Stimulated activated CD8-positive, alpha-beta memory T cell treated with anti-CD3 and anti-CD28 coated beads, Interleukin-15, amount 100 ng/mL, for 1 hour (primary cell): ENCODE data around the gene FNBP1.
"Not testable (repeated sequence)": the region's sequence is repeated elsewhere in the genome, so short reads cannot be mapped to it uniquely, and the experiment has no call there.

Experiments used
- DNase-seq: peaks from one replicate; pipeline ENCODE4 v3.0.0-alpha.2; 2020; ENCODE audit warnings: low read depth

The FNBP1 gene

DNA sequence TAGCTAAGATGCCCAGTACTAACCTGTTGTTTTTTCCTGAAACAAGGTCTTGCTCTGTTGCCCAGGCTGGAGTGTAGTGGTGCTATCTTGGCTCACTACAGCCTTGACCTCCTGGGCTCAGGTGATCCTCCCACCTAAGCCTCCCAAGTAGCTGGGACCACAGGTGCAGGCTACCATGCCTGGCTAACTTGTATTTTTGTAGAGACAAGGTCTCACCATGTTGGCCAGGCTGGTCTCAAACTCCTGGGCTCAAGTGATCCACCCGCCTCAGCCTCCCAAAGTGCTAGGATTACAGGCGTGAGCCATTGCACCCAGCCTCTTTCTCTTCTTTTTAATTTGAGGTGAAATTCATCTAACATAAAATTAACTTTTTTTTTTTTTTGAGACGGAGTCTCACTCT lies 21.1 kb downstream of the FNBP1 start:
- not testable (repeated sequence) for DNase-seq

DNA sequence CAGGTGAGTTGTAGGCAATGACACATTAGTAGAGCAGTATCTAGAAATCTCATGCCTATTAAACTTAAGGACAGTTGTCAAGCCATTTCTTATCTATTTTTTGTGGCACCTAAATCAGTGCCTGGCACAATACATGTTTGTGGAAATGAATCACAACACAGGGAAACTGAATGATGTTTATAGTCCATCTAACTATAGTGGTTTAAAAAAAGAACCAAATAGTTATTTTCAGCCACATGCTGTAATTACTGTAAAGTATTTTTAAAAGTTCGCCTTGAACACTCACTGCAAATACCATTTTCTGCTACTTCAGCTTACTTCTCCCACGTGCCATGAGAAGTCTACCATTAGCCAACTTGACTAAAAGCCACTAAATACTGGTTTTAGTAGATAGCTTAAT lies 21.9 kb downstream of the FNBP1 start:
- no peak for DNase-seq

DNA sequence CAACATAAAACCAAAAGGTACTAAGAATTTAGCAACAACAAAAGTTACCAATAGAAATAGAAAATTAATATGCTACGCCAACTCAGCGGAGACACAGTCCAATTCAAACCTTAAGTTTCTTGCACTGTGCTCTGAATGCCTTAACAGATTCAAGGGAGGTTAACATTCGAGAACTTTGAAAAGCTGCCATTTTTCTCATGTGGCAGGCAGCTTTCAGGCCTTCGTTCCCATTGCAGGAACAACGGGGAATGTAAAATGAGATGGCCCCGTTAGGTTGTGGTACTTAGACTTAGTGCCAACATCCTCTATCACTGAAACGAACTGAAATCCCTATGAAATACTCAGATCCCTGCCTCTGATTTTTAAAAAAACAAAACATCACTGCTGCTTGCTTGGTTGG lies 22.4 kb downstream of the FNBP1 start:
- DNase-seq, result no peak

GRCh38 chr9:130018265-130018664 lies 24.7 kb downstream of the FNBP1 start:
- DNase-seq, result no peak

DNA sequence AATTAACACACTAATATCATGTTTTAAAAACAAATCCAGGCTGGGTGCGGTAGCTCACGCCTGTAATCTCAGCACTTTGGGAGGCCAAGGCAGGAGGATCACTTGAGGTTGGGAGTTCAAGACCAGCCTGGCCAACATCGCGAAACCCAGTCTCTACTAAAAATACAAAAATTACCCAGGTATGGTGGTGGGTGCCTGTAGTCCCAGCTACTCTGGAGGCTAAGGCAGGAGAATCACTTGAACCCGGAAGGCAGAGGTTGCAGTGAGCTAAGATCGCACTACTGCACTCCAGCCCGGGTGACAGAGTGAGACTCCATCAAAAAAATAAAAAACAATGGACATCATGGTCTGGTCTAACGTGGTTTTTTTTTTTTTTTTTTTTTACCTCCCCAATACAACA lies 25.5 kb downstream of the FNBP1 start:
- not testable (repeated sequence) for DNase-seq

DNA sequence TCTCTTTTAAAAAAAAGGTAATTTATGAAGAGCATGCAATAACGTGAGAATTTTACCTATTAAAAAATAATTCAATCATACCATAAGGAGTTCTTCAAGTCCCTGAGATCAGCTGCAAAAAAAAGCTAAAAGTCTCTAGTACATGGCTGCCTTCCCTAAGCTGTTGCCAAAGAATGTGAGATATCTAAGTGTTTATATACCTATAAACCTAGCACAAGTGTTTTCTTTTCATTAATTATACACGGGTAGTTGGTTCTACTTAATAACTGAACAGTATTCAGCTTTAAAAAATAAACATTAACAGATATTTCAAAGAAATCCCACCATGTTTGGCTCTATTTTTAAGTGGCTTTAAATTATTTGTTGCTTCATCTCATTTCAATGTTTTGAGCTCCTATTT lies 25.9 kb downstream of the FNBP1 start:
- DNase-seq, result no peak

DNA sequence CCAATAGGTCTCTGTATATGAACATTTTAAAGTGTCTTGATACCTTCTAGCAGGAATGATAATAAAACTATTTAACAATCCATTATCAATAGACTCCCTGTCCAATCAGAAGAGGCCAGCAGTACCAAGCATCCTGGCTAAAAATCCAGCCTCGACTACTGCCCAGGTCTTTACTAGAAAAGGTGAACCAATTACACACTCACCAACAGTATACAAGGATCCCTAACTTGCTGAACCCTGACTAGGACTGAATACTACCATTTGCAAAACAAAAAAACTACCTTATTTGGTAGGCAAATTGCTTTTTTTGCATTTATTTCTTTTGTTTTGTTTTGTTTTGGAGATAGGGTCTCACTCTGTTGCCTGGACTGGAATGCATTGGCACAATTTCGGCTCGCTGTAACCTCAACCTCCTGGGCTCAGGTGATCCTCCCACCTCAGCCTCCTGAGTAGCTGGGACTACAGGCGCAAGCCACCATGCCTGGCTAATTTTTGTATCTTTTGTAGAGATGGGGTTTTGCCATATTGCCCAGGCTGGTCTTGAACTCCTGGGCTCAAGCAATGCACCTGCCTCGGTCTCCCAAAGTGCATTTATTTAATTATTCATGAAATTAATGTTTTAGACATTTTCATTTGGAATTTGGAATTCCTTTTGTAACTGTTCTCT lies 27.5 kb downstream of the FNBP1 start:
- no peak for DNase-seq

GRCh38 chr9:130013326-130013725 lies 29.7 kb downstream of the FNBP1 start:
- no peak for DNase-seq

GRCh38 chr9:130010151-130010988 lies 32.6 kb downstream of the FNBP1 start:
- DNase-seq, result no peak

DNA sequence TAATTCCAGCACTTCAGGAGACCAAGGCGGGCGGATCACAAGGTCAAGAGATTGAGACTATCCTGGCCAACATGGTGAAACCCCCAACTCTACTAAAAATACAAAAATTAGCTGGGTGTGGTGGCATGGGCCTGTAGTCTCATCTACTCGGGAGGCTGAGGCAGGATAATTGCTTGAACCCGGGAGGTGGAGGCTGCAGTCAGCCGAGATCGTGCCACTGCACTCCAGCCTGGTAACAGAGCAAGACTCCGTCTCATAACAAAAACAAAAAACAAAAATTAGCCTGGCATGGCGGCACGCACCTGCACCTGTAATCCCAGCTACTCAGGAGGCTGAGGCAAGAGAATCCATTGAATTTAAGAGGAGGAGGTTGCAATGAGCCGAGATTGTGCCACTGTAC lies 33.4 kb downstream of the FNBP1 start:
- DNase-seq, result not testable (repeated sequence)

DNA sequence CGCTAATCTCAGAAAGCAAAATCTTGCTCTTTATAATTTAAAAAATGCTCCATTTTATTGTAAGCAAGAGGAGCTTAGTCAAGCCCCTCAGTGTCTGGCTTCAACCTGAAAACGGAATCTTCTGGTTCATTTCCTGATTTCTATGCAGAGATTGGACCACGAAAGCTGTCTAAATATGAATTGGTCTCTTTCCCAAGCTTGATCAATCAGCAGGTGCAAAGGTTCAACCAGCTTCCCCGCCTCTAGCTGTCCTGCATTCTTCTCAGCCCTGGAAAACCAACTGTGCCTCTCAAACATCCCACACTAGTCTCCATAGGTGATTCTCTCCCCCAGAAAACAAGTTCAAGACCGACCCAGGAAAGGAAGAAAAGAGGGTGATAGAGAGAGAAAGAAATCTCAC lies 34.5 kb downstream of the FNBP1 start:
- no peak for DNase-seq

GRCh38 chr9:130006952-130007351 lies 36.0 kb downstream of the FNBP1 start:
- DNase-seq, result not testable (repeated sequence)

DNA sequence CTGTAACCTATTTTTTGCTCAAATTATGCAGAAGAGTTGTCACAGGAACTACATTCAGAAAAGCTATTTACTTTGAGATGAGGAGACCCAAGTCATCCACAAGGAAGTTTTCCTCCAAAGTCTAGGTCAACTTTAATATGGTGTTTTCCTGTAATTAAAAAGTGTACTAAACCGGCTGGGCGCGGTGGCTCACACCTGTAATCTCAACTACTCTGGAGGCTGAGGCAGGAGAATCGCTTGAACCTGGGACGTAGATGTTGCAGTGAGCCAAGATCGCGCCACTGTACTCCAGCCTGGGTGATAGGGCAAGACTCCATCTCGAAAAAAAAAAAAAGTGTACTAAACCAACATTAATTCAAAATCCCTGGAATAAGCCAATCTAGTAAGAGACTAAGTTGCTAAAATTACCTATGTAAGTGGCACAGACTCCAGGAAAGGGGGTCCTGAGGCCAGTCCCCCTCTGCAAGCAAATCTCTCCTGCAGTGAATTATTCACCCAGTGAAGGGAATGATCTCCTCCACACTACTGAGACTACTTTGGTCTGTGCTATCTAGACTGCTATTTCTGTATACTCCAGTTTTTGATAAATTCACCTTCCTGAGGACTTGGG lies 38.9 kb downstream of the FNBP1 start:
- DNase-seq, result no peak

DNA sequence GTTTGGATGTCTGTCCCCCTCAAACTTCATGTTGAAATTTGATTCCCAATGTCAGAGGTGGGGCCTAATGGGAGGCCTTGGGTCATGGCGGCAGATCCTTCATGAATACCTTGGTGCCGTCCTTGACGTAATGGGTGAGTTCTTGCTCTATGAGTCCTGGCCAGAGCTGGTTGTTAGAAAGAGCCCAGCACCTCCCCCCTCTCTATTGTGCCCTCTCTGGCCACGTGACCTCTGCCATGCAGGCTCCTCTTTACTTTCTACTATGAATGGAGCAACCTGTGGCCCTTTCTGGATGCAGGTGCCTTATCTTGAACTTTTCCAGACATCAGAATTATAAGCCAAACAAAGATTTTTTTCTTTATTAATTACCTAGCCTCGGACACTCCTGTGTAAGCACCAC lies 40.7 kb downstream of the FNBP1 start:
- no peak for DNase-seq

DNA sequence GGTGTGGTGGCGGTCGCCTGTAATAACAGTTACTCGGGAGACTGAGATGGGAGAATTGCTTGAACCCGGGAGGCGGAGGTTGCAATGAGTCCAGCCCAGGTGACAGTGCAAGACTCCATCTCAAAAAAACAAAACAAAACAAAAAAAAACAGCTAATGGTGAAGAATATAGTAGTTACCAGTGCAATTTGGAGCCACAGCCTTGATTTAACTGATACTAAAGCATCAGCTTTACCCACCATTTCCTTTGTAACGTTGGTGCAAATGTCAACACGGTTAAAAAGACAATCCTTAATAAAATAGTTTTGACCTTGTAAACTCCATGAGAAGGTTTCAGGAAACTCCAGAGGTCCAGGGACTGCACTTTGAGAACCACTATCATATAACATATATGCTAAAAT lies 41.8 kb downstream of the FNBP1 start:
- no peak for DNase-seq

- no peak for DNase-seq
Observed at GRCh38 chr9:129999141-129999510, 43.9 kb downstream of the FNBP1 start.

DNA sequence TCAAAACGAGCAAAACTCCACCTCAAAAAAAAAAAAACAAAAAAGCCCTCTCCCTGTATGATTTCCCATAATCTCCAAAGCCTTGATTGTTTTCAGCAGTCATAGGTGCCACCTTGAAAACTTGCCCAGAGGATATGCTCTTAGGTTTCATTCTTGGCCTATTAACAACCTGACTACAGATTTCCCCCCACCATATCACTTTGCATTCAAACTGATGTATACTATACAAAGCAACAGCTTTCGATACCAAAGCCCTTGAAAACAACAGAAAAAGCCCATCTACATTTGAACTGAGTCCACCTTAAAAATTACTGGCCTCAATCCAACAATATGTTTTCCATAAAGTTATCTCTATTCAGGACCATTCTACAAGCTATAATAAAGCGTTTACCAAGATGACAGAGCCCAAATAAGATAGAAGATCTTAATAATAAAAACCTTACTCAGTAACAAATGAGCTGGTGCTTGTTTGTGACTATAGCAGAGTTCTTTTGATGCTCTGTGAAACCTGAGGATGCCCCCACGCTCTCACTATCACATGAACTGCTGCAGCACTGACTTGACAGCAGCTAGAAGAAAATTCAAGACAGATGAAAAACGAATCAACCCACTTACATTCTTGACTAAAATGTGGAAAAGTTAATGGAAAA lies 44.4 kb downstream of the FNBP1 start:
- DNase-seq, result no peak

- not testable (repeated sequence) for DNase-seq
Observed at GRCh38 chr9:129997706-129998105, 45.3 kb downstream of the FNBP1 start.

GRCh38 chr9:129996161-129996830 lies 46.7 kb downstream of the FNBP1 start:
- no peak for DNase-seq

DNA sequence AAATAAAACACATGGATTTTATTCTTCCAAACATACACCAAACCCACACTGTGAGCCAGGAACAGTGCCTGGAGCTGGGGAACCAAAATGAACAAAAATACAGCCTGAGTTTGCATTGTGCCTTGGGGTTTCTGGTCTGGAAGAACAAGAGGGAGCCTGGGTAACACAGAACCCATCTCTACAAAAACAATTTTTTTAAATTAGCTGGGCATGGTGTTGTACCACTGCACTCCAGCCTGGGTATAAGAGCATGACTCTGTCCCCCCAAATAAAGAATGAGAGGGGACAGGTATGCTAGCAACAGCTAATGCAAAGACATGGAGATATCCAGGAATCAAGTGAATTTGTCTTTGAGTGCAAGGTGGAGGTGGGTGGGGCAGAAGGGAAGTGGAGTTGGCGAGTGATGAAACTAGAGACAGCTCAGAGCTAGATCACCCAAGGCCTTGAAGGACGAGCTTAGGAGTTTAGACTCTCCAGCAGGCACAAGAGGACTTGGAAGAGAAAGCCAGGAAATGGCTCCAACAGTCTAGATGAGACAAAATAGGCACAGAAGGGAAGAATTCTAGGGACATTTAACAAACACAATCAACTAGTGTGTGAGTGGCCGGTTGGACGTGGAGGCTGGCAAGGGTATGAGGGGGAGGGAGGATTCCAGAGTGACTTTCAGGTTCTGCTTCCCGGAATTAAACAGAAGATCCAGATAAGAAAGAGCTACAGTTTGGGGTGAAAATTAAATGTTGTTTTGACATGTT lies 47.4 kb downstream of the FNBP1 start:
- no peak for DNase-seq

DNA sequence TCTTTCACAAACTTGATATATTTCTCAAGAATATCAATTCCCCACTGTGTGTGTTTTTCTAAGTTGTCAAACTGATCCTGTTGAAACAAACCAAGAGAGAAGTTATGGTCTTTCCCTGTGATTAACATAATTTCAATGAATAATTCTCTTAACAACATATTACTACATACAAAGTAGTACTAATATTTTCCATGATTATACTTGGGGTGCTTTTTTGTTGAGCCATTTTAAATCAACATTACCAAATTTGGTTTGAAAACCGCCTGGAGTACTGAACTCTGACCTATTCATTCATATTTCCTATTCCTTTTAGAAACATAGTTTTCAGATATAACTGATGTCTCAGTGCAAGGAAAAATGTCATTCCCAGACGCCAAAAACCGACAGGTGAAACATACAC lies 48.1 kb downstream of the FNBP1 start:
- DNase-seq, result no peak
